Lung (tissue), 12 donors: ENCODE results near the gene AVEN. TPM values are rescaled to one million over a fixed set of nuclear protein-coding genes. Genes with fewer than 3 reads are reported as not detected.

Source experiments
- ATAC-seq: fragments of 200-7000 bp; cut with Tn5 transposase; one replicate; pipeline ENCODE4 v1.9.1; 2020; ENCODE audit warnings: moderate number of reproducible peaks; ENCODE audit not compliant: insufficient read depth, low FRiP score
- DNase-seq, 3 donors: peaks; one replicate each; pipeline ENCODE4 v3.0.0-alpha.2; 2013 to 2017
- H3K27ac ChIP-seq, 2 donors: one replicate each; pipeline ENCODE4 v1.5.1; 2013; ENCODE audit warnings: mild to moderate bottlenecking in 2 of 2, moderate library complexity in 2 of 2, control low read depth in 1 of 2, inconsistent platforms in 1 of 2, low read depth in 1 of 2, low read length in 1 of 2
- H3K27me3 ChIP-seq, 3 donors: one replicate each; pipeline ENCODE4 v1.5.1; 2013; ENCODE audit warnings: low read length in 2 of 3; ENCODE audit not compliant: control insufficient read depth in 3 of 3, insufficient read depth in 3 of 3
- H3K36me3 ChIP-seq, 4 donors: one replicate each; pipeline ENCODE4 v1.5.1; 2013; ENCODE audit warnings: low read length in 4 of 4, mild to moderate bottlenecking in 1 of 4, moderate library complexity in 1 of 4; ENCODE audit not compliant: control insufficient read depth in 4 of 4, insufficient read depth in 4 of 4
- H3K4me1 ChIP-seq, 5 donors: one replicate each; pipeline ENCODE4 v1.5.1; 2013; ENCODE audit warnings: low read length in 5 of 5, mild to moderate bottlenecking in 2 of 5, moderate library complexity in 1 of 5; ENCODE audit not compliant: control insufficient read depth in 5 of 5, insufficient read depth in 5 of 5
- H3K4me3 ChIP-seq: one replicate; pipeline ENCODE4 v1.5.1; 2013; ENCODE audit warnings: mild to moderate bottlenecking, control low read depth, moderate library complexity
- H3K9ac ChIP-seq, 2 donors: one replicate each; pipeline ENCODE4 v1.5.1; 2013; ENCODE audit warnings: low read length in 2 of 2, control low read depth in 1 of 2; ENCODE audit not compliant: insufficient read depth in 1 of 2
- H3K9me3 ChIP-seq, 4 donors: one replicate each; pipeline ENCODE4 v1.5.1; 2013; ENCODE audit warnings: low read length in 3 of 4, mild to moderate bottlenecking in 1 of 4, moderate library complexity in 1 of 4; ENCODE audit not compliant: control insufficient read depth in 4 of 4, insufficient read depth in 3 of 4
- CTCF ChIP-seq: IDR thresholded peaks from 2 replicates; pipeline ENCODE4 v1.5.1; 2012; ENCODE audit warnings: mild to moderate bottlenecking; ENCODE audit errors: control extremely low read depth, extremely low read depth
- WGBS, 2 donors: extraction: QIAGEN DNeasy Blood & Tissue Kit; methylation state at CpG; one replicate each; pipeline ENCODE4 v1.1.7; 2013; 5-methylcytosine and 5-hydroxymethylcytosine counted together
- polyA plus RNA-seq, 2 donors: library from polyadenylated mRNA; stranded (reverse); fragments of 200-250 nt; gene quantifications; one replicate each; pipeline ENCODE4 v1.2.1, GENCODE V29; 2013
- total RNA-seq, 2 donors: library from RNA; depleted of rRNA in 1 of 2; stranded (reverse); fragments of >200 nt in 1 of 2; gene quantifications; one replicate each; pipeline ENCODE4 v1.2.1, GENCODE V29; 2014 to 2021
- donor health status: control.
- donor health status: control.
- donor health status: Bipolar disorder and iron deficiency.
- donor health status: healthy.
- donor health status: DM: yes; HTN: yes; CAD: no.

Gene AVEN
- total and polyA plus RNA-seq, 4 donors: 7.5 to 9.3 (median 8.9) TPM

- TF ChIP-seq CTCF: no peak
- 83 to 90% methylated on average over 4 of the region's 4 CpGs for WGBS, 2 donors
- Histone ChIP-seq H3K4me1 (peaks cover 0 to 4% (median 0%) of the 10 kb centered on the region in 5 donors), H3K9ac (peak overlapping the region in 1 of 2 donors; percentile 23), H3K4me3 (no peak overlapping the region), H3K27me3 (no peaks in the 10 kb centered on the region), H3K9me3 (no peaks in the 10 kb centered on the region), H3K27ac (no peak overlapping the region), H3K36me3 (no peaks in the 10 kb centered on the region)
- DNase-seq (no peak), ATAC-seq (no peak)
Measured at GRCh38 chr15:34012461-34013028, 26.5 kb downstream of the AVEN start.

- Histone ChIP-seq H3K27ac (no peak overlapping the region), H3K36me3 (no peaks in the 10 kb centered on the region), H3K4me1 (peaks cover 0 to 4% (median 0%) of the 10 kb centered on the region in 5 donors), H3K4me3 (no peak overlapping the region), H3K27me3 (no peaks in the 10 kb centered on the region), H3K9ac (no peak overlapping the region), H3K9me3 (no peaks in the 10 kb centered on the region)
- no peak for DNase-seq
- WGBS, 2 donors: 80 to 84% methylated on average over 2 of the region's 2 CpGs
- no peak for TF ChIP-seq CTCF
- ATAC-seq: no peak
Measured at GRCh38 chr15:34011481-34011880, 27.5 kb downstream of the AVEN start.

- Histone ChIP-seq H3K27ac (no peak overlapping the region), H3K9ac (no peak overlapping the region), H3K9me3 (no peaks in the 10 kb centered on the region), H3K27me3 (no peaks in the 10 kb centered on the region), H3K4me1 (peaks cover 0 to 4% (median 0%) of the 10 kb centered on the region in 5 donors), H3K36me3 (no peaks in the 10 kb centered on the region), H3K4me3 (no peak overlapping the region)
- WGBS, 2 donors: 93 to 94% methylated on average over 5 of the region's 5 CpGs
- TF ChIP-seq CTCF: no peak
- ATAC-seq (no peak), DNase-seq (no peak)
Measured at GRCh38 chr15:34010921-34011320, 28.1 kb downstream of the AVEN start.

GRCh38 chr15:34009656-34010055 lies 29.3 kb downstream of the AVEN start:
- H3K27me3 ChIP-seq: no peaks in the 10 kb centered on the region
- H3K36me3 ChIP-seq: no peaks in the 10 kb centered on the region
- ATAC-seq (no peak), DNase-seq (no peak)
- H3K9me3 ChIP-seq: no peaks in the 10 kb centered on the region
- no peak overlapping the region for H3K9ac ChIP-seq
- peaks cover 0 to 4% (median 0%) of the 10 kb centered on the region in 5 donors for H3K4me1 ChIP-seq
- H3K27ac ChIP-seq: no peak overlapping the region
- TF ChIP-seq CTCF: no peak
- no peak overlapping the region for H3K4me3 ChIP-seq
- 89 to 99% methylated on average over 1 of the region's 1 CpG for WGBS, 2 donors
